SHP77 (cell line): ENCODE data around the gene OPCML.

Source experiments
- DNase-seq, 2 experiments: peaks; one replicate each; lab custom pipeline; 2025; lab: John Stamatoyannopoulos, UW

Gene OPCML

DNA sequence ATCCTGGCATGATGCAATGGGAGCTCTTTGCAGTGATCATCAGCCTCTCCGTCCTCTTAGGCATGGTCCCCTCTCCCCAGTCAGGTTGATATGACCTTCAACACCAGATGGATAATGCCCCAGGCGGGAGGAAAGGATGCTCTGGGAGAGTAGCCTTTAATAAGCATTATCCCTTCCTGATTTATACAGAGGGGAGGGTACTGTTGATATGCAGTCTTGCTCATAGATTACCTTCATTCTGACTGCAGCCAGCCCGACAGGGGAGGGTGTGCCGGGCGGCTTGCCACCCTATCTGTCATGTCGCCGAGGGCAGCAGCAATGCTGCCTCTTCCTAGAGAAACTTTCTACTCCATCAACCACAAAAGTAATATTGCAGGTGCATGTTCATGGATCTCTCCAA is 497.4 kb downstream of the OPCML start:
- DNase-seq, result no peak

DNA sequence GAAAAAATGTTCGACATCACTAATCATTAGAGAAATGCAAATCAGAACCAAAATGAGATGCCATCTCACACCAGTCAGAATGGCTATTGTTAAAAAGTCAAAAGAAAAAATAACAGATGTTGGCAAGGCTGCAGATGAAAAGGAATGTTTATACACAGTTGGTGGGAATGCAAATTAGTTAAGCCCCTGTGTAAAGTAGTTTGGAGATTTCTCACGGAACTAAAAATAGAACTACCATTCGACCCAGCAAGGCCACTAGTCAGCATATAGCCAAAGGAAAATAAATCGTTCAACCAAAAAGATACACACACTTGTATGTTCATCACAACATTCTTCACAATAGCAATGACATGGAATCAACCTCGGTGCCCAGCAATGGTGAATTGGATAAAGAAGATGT is 503.2 kb downstream of the OPCML start:
- DNase-seq, result no peak

DNA sequence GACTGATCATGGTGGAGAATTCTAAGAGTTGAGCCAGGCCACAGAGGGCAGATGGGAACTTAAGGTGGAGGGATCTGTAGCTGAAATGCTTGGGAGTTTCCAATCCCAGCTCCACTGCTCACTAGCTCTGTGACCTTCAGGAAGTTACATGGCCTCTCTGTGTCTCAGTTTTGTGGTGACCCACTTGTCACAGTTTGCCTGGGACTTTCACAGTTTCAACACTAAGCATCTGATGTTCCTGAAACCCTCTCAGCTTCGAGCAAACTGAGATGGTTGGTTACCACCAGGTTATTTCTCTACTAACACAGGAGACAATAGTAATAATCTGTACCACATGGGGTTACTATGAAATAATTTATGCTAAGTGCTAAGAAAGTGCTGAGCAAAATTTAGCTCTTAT is 505.3 kb downstream of the OPCML start:
- DNase-seq, result no peak

DNA sequence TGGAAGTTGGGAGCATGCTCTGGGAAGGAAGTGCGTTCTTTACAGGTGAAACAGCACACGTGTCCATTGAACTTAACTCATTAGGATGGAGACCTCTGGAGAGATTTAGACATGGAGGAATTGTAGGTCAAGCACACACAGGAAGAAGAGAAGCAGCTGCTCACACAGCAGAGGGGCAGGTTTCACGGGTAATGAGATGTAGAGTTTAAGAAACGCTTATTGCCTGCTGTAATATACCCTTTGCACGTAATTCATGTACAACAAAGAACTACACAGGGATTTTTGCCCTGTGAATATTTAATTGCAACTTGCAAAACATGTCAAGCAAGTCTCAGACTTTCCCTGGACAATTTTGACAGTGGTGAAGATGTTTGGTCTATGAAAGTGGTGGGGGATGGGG is 508.0 kb downstream of the OPCML start:
- DNase-seq, result no peak

DNA sequence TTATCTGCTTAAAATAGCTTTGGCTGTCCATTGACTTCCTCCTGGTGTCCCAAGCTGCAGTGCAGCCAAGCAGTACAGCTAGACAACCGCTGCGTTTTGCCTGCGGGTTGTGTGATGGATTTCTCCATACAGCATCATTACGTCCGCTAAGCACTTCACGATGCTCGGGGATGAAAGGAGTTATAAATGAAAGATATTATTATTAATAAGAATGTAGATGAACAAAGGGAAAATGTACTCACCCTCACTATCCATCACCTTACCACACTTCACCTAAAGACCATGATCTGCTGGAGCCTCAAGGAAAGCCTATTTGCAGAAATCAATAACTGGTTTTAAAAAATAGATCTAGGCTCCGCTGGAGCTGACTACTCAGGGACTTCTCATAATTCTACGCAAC is 509.1 kb downstream of the OPCML start:
- no peak for DNase-seq

DNA sequence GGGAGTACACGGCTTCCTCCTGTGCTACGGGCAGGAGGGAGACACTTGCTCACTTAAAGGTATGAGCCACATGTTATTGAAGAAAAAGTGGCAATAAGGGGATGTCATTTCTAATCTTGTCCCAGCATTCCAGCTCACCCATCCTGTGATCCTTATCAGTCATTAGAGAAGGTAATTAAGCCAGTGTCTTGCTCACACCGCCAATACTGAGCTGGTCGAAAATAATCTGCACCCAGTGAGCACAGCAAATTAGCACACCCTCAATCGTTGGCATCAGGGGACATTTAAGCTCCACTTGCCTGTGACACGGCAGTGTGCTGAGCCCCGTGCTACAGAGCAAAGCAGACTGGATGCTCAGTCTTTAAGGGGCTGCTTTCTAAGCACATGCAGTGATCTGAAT is 510.7 kb downstream of the OPCML start:
- no peak for DNase-seq

DNA sequence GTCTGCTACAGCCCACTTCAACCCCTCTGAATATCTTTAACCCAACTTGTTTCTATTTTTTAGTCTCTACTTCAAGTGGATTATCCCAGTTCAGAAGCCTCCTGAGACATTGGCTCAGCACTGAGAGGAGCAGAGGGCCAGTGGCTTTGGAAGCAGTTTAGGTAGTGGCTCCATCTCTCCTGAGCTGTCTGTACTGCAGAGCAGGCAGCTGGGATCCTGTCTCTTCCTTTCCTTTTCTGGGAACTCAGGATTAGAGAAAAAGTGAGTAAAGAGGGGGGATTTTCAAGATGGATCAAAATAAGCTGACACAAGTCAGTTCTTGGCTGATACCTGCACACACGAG is 512.0 kb downstream of the OPCML start:
- DNase-seq, result no peak

DNA sequence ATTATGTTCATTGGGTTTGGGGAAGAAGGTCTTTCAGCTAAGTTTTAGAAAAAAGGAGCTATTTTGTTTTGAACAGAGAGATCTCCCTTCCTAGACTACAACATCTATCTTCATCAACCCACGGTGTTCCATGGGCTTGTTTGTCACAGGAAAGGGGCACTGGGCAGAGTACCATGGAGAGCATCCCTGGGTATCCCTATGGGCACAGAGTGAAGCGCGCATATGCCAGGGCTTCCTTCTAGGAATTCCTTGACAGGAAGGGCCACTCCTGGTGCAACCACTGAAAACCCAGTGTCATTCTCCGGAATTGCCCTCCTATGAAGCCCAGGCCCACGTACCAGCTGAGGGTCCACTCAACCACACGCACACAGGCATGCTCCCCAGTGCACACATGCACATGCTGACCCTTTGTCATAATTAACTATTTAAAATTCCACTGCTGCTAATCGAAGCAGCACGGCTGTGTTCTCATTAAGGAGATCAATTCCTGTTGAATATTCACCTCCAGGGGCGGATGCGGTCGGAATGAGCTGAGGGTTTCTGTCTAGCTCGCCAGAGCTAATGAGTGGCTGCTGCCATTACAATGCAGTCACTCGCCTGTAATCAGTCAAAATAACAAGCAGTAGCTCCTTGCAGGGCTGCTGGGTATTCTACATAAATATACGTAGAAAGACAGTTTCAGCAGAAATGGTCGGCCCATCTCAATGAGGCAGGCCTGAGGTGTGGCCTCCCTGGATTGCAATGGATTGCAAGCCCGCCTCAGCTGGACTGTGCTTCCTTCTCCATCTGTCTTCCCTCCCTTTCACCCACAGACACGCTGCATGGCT is 512.5 kb downstream of the OPCML start:
- no peak for DNase-seq

DNA sequence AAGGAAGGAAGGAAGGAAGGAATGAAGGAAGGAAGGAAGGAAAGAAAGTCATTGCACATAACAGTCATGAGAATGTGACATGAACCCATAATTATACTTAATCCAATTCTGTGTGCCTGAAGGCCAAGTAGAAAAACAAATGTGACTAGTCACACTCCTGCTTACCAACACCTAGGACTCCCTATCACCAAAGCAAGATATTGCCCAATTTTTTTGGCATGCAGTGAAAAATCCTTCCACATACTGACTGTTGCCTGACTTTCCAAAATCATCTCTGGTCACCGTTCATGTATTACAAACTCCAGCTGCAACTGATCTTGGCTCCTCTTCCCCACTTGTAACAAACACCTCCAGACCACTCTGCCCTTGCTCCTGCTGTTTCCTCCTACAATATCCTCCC is 516.8 kb downstream of the OPCML start:
- DNase-seq, result no peak

DNA sequence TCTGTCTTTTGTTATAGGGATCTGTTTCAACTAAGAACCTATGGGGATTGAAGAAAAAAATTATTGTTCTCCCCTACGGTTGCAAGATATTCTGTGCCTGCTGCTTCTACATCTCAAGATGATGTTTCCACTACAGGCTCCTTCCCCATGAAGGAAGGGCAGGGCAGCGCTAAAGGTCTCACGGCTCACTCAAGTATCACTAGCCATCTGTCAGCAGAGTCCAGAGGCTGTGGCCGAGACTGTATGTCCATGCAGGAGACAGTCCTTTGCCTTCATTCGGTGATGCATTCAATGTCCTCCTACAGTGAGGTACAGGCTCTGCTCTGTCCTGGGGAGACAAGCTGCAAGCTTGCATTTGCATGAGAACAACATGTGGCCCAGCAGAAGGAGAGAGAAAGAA is 518.0 kb downstream of the OPCML start:
- no peak for DNase-seq

DNA sequence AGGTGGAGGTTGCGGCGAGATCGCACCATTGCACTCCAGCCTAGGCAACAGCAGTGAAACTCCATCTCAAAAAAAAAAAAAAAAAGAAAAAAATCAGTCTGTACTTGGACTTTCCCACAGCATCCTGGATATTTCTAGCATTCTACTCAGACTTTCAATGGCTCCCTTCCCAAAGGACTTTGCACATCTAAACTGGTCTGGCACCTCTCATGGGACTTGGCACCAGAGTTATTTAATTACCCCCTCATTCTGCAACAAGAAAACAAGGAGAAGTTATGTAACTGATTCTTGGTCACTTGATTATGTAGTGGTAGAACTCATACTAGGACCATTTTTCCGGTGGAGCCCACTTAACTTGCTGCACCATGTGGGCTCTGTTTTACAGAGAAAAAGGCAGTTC is 519.5 kb downstream of the OPCML start:
- DNase-seq, result no peak

DNA sequence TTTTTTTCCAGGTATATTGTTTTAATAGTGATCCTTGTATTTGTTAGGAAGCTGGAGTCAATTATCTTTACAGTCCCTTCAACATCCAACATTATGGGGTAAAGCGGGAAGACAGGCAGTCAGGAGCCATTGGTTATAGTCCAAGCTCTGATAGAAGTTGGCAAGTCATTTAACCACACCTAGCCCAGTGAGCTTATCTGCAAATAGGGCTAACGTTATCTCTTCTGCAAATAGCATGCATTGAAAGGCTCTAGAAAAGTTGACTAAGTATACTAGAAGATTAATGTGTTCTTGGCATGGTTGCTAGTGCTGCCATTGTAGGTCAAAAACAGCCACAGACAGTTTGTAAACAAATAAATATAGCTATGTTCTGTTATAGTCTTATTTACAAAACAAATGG is 520.7 kb downstream of the OPCML start:
- DNase-seq, result no peak

DNA sequence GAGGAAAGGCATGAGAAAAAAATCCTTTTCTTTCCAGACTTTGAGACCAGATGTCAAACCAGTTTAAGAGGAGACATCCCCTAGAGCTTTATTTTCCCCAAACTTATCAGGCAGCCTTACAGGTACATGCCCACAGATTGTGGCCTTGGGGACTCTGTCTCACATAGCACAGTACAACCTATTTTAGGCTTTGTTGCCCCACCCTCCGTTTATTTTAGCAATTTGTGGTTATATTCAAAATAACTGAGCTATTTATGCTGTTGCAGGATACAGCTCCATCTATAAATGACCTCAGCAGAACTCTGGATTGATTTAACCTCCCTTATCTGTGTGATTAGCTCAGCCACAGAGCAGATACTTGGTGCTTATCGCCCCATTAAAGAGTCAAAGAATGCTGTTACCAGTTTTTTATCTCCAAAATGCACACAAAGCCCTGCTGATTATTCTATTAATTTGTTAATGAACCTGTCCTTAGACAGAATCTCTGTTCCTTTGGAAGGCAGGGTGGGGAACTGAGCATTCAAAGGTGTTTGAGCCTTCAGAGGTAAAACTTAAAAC is 525.2 kb downstream of the OPCML start:
- no peak for DNase-seq

DNA sequence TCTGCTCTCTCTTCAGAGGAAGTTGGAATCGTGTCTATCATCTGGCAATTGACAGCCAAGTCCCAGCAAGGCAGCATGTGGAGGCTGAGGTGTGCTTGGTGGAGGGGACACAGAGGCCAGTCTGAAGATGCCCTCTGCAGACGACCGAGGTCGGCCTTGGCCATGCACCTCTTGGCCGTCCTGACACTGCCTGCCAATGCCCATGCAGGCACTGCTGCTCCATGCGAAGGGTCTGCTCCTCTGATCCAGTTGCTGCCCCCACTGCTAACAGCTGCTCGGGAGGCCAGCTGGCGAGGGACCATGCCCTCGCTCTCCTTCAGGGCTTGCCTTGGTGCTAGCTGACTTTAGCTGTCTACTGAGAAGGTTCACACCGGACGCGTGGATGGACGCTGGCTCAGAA is 527.9 kb downstream of the OPCML start:
- no peak for DNase-seq

DNA sequence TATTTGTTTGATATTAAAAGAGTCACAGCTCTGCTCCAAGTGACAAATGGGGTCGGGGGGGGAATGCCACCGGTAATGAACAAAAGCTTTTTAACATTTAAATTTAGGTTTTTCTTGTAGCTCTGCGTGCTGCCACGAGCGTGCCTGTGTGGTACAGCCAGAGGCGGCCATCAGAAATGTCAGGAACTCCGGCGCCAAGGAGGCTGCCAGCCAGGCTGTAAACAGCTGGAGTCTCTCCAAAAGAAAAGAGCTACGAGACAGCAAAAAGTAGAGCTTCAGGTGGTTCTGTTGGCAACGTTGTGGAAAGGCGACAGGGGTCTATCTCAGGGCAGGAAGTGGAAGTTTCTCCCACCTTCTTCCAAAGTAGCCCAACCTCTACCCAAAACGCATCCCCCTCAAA is 532.8 kb downstream of the OPCML start:
- DNase-seq, result no peak

DNA sequence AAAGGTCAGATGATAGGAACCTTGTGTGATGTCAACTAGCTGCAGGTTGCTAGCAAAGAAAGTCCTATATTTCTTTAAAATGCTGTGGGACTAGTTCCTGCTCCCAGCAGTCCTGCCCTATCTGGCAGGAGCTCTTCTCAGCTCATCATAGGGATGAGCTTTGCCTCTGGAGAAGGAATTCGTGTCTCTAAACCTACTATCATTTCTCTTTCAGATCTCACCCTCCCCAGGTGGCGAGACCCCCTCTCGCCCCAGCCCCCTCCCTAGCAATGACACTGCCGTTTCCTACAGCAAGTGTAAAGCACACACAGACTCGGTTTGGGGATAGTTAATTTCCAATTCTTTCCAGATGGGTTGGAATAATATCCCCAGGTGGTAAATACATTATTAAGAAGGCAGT is 533.3 kb downstream of the OPCML start:
- no peak for DNase-seq

DNA sequence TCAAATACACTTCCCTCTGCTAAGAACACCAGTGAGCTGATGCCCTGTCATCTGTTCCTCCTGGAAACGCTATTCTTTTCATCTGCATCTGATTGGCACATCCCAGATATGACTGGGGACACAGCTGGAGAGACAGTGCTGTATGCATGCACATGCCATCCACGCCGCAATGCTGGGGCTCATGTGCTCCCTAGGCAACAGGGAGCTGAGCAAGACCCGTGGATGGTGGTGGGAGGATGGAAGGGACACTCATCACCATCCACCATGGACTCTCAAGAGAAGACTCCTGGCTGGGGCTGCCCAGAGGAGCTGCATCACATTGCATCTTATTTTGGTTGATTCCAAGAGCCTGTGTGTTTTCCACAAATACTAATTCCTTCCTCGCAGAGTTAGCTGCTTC is 534.9 kb downstream of the OPCML start:
- DNase-seq, result no peak

DNA sequence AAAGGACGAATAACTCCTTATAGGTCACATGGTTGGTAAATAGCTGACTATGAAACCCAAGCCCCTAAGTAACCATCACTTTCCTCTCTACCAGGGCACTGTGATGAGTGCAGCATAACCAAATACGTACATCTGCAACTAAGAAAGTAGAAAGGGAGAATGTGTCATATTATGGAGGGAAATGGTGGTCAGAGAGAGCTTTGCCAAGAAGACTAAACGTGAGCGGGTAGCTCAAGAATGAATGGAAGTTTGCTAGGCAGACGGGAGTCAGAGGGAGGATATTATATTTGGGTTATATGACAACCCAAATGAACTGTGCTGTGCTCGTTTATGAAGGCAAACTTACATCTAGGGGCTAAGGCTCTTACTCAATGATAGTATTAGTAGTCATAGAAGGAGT is 537.3 kb downstream of the OPCML start:
- no peak for DNase-seq

DNA sequence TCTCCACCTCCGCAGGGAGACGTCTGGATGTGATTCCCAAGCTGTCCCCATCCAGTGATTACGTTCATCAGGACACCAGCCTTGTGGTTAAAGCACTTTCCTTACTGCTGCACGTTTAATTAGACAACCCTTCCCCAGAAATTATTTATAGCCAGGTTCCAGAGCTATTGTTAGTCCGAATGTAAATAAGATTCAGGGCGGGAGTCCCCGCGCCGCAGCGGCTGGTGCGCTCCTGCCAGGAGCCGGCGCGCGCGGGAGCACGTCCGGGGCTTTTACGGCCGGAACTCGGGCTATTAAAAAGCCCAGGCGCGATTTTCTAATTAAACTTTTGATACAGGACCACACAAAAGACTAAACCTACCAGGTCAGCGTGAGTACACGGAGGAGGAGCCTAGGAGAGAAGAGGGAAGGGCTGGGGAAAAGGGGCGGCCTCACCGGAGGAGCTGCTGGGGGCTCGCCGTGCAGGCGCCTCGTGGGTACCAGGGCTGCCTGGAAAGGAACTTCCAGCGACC is 538.3 kb downstream of the OPCML start:
- DNase-seq, result no peak

DNA sequence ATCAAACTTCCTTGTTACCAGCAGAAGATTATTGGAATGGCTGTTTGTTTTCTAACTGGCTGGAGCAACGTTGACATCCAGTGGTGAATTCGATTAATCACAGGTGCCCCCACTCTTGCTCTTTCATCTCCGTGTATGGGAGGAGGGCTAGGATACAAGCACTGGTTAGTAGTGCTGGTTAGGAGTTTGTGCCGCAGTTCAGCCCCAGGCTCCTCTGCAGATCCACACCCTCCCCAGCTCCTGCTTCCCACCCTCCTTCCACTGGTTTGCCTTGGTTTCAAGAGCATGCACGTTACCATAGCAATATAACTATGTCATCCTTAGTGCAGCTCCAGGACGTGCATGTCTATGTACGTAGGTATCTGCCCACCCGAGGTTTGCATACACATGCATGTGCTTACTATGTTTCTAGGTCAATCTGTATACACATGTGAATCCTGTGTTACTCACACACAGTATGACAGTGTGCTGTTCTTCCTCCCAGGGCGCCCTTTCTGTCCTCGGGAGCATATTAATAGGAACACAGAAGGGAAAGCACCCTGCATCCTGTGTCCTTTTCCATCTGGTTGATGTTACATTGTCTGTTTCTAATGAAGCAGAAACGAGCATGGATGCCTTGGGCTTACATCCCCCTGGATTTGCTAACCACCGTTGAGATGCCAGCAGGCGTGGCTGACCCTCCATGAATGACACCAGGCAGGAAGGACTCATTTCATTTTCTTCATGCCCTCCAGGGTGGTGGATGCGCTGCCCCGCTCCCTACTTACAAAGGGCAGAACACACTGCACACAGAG is 539.3 kb downstream of the OPCML start:
- DNase-seq, result no peak

DNA sequence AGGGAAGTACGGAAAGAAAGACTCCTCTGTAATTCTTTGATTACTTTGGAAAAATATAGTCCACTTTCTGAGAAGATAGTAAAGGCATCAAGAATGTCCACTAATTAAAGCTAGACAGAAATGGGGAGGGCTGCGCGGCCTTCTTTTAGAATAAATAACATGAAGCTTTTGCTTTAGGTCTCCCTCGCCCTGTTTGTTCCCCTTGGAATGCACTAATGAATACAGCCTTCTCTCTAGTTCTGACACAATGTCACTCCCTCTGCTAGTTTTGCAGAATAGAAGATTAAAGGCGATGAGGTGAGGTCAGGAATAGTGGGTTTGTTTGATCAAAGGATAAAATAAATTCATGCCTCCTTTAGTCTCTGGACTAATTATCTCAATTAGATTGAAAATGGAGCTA is 543.9 kb downstream of the OPCML start:
- no peak for DNase-seq

DNA sequence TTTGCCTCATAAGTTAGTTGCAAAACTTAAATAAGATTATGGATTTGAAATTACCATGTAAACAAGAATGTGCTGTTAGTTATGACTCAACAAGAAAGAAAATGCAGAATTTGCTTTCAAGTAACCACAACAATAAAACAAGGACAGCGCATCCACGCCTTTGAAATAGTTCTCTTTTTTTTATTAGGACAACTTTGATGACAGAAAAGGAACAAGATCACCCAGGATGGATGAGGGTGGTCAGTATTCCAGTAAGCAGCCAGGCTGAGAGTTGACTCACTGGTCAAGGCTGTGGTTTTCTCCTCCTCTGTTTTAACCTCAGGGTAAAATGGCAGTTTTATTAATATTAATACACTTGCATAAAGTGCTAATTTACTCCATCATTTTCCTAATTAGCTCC is 544.4 kb downstream of the OPCML start:
- no peak for DNase-seq

DNA sequence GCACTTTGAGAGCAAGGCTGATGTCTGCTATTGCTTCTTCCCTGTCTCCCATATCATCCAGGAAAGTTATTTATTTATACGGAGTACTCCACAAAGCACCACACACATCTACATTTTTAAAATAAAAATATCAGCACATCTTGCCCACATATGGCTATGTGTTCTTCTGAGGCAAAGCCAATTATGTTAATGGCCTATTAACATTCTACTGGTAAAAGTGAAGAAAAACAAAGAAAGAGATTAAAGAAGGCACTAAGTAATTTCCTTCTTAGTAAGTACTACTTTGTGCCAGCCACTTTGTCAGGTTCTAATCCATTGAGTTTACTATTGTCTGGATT is 548.7 kb downstream of the OPCML start:
- DNase-seq, result no peak
